ENCODE results near the gene SMCR8. TPM values are rescaled to one million over a fixed set of nuclear protein-coding genes. Genes with fewer than 3 reads are reported as not detected.

Gene SMCR8
- total RNA-seq, 4 donors from 2014 or later = 3.6 to 16.2 (median 10.1) TPM

- Histone ChIP-seq H3K4me3 (no peak overlapping the region), H3K36me3 (no peaks in the 10 kb centered on the region), H3K9me3 (no peaks in the 10 kb centered on the region), H3K4me1 (no peaks in the 10 kb centered on the region), H3K27ac (no peak overlapping the region), H3K27me3 (no peaks in the 10 kb centered on the region)
- intact Hi-C loops (cut with DNase I; ENCODE audit: low total_unique reads) = no loop called here
- TF ChIP-seq CTCF (IDR thresholded peaks at IDR 0.05) = no peak
- TF ChIP-seq POLR2A (IDR thresholded peaks at IDR 0.05) = no peak
- DNase-seq = no peak
Measured at GRCh38 chr17:18344021-18344420, 28.9 kb downstream of the SMCR8 start.

GRCh38 chr17:18353541-18353940 is 38.4 kb downstream of the SMCR8 start:
- Histone ChIP-seq H3K4me3 (no peak overlapping the region), H3K36me3 (no peaks in the 10 kb centered on the region), H3K27me3 (no peaks in the 10 kb centered on the region), H3K4me1 (no peaks in the 10 kb centered on the region), H3K9me3 (no peaks in the 10 kb centered on the region), H3K27ac (no peak overlapping the region)
- TF ChIP-seq POLR2A (IDR thresholded peaks at IDR 0.05) (no peak), CTCF (IDR thresholded peaks at IDR 0.05) (no peak)
- intact Hi-C loops (cut with DNase I; ENCODE audit: low total_unique reads) = no loop called here
- no peak for DNase-seq

GRCh38 chr17:18356624-18357023 is 41.5 kb downstream of the SMCR8 start:
- no peaks in the 10 kb centered on the region for H3K4me1 ChIP-seq
- peak overlapping the region; percentile 19 to 49 for H3K27ac ChIP-seq
- peak; percentile 58 to 69 for DNase-seq
- TF ChIP-seq CTCF (IDR thresholded peaks at IDR 0.05) (no peak), POLR2A (IDR thresholded peaks at IDR 0.05) (no peak)
- no peak overlapping the region for H3K4me3 ChIP-seq
- no peaks in the 10 kb centered on the region for H3K36me3 ChIP-seq
- intact Hi-C loops (cut with DNase I; ENCODE audit: low total_unique reads) = no loop called here
- H3K9me3 ChIP-seq = no peaks in the 10 kb centered on the region
- no peaks in the 10 kb centered on the region for H3K27me3 ChIP-seq

GRCh38 chr17:18360518-18360917 is 45.4 kb downstream of the SMCR8 start:
- Histone ChIP-seq H3K9me3 (no peaks in the 10 kb centered on the region), H3K27me3 (no peaks in the 10 kb centered on the region), H3K4me3 (no peak overlapping the region), H3K36me3 (no peaks in the 10 kb centered on the region), H3K27ac (no peak overlapping the region), H3K4me1 (no peaks in the 10 kb centered on the region)
- DNase-seq = no peak
- TF ChIP-seq CTCF (IDR thresholded peaks at IDR 0.05) (no peak), POLR2A (IDR thresholded peaks at IDR 0.05) (no peak)
- intact Hi-C loops (cut with DNase I; ENCODE audit: low total_unique reads) = no loop called here

GRCh38 chr17:18361837-18362697 is 47.0 kb downstream of the SMCR8 start:
- TF ChIP-seq CTCF (IDR thresholded peaks at IDR 0.05) (no peak), POLR2A (IDR thresholded peaks at IDR 0.05) (no peak)
- peak overlapping the region; percentile 56 to 80 for H3K27ac ChIP-seq
- intact Hi-C loops (cut with DNase I; ENCODE audit: low total_unique reads) = no loop called here

More at GRCh38 chr17:18361837-18362697, 47.0 kb downstream of the SMCR8 start:
- Histone ChIP-seq H3K4me3 (peak overlapping the region in 1 of 2 donors; percentile 71), H3K36me3 (no peaks in the 10 kb centered on the region), H3K27me3 (no peaks in the 10 kb centered on the region), H3K4me1 (no peaks in the 10 kb centered on the region), H3K9me3 (no peaks in the 10 kb centered on the region)
- no peak for DNase-seq

Data from uterus (tissue), 4 donors.